Neural cell (in vitro differentiated cells): ENCODE results near the gene POLDIP2. TPM values are rescaled to one million over a fixed set of nuclear protein-coding genes. Genes with fewer than 3 reads are reported as not detected.
"Not testable (repeated sequence)": the region's sequence is repeated elsewhere in the genome, so short reads cannot be mapped to it uniquely, and the experiment has no call there.

Experiments used
- H2AFZ ChIP-seq: fragments of 200-600, 300-800 bp; sonication (generic), shearing (Covaris generic); 2 replicates; pipeline ENCODE4 v1.6.0; 2014; ENCODE audit warnings: low read depth, mild to moderate bottlenecking, antibody characterized with exemption, low read length, moderate library complexity
- H3F3A ChIP-seq: fragments of 200-600 bp; shearing (Covaris generic); 2 replicates; pipeline ENCODE4 v1.6.1; 2016; ENCODE audit warnings: mild to moderate bottlenecking, moderate library complexity, mixed read lengths, antibody characterized with exemption, low read length; ENCODE audit not compliant: insufficient read depth, poor library complexity, severe bottlenecking
- H3K27ac ChIP-seq: fragments of 200-600, 300-800 bp; sonication (generic), shearing (Covaris generic); 2 replicates; pipeline ENCODE4 v1.5.1; 2014; ENCODE audit warnings: mild to moderate bottlenecking, low read length, moderate library complexity
- H3K27me3 ChIP-seq: fragments of 300-800, 200-600 bp; sonication (generic), shearing (Covaris generic); 2 replicates; pipeline ENCODE4 v1.6.0; 2014; ENCODE audit warnings: mild to moderate bottlenecking, low read depth, low read length, moderate library complexity; ENCODE audit not compliant: insufficient read depth
- H3K36me3 ChIP-seq: fragments of 300-800, 200-600 bp; sonication (generic), shearing (Covaris generic); 2 replicates; pipeline ENCODE4 v1.5.1; 2014; ENCODE audit warnings: mild to moderate bottlenecking, antibody characterized with exemption, low read length, moderate library complexity; ENCODE audit not compliant: insufficient read depth
- H3K4me2 ChIP-seq: fragments of 300-800, 200-600 bp; sonication (generic), shearing (Covaris generic); 2 replicates; pipeline ENCODE4 v1.6.0; 2014; ENCODE audit warnings: mild to moderate bottlenecking, low read length
- H3K4me3 ChIP-seq: fragments of 300-800, 200-600 bp; sonication (generic), shearing (Covaris generic); 2 replicates; pipeline ENCODE4 v1.5.1; 2014; ENCODE audit warnings: mild to moderate bottlenecking, low read length, moderate library complexity
- H3K79me2 ChIP-seq: fragments of 200-600 bp; shearing (Covaris generic); replicated peaks from 2 replicates; pipeline ENCODE4 v1.6.0; 2014; ENCODE audit warnings: mild to moderate bottlenecking, low read length, moderate library complexity; ENCODE audit not compliant: insufficient read depth
- H3K9ac ChIP-seq: fragments of 300-800, 200-600 bp; sonication (generic), shearing (Covaris generic); 2 replicates; pipeline ENCODE4 v1.6.1; 2016; ENCODE audit warnings: mild to moderate bottlenecking, low read length, mixed read lengths
- H3K9me2 ChIP-seq: fragments of 200-600 bp; shearing (Covaris generic); 2 replicates; pipeline ENCODE4 v1.6.1; 2016; ENCODE audit warnings: mild to moderate bottlenecking, low read length, mixed read lengths; ENCODE audit not compliant: insufficient read depth
- H3K9me3 ChIP-seq: fragments of 200-600, 300-800 bp; sonication (generic), shearing (Covaris generic); 2 replicates; pipeline ENCODE4 v1.6.1; 2016; ENCODE audit warnings: mild to moderate bottlenecking, mixed run types, low read length, moderate library complexity, mixed read lengths
- H4K20me1 ChIP-seq: fragments of 200-600 bp; shearing (Covaris generic); 2 replicates; pipeline ENCODE4 v1.6.1; 2016; ENCODE audit warnings: mild to moderate bottlenecking, mixed run types; ENCODE audit not compliant: insufficient read depth
- EP300 ChIP-seq: fragments of 450-650 bp; conservative IDR thresholded peaks from 2 replicates; pipeline ENCODE4 v1.6.1; 2014; ENCODE audit warnings: antibody characterized with exemption, mild to moderate bottlenecking, moderate library complexity; ENCODE audit not compliant: poor library complexity, severe bottlenecking
- EZH2 ChIP-seq: fragments of 200-600, 300-800 bp; shearing (Covaris generic), sonication (generic); IDR thresholded peaks from 2 replicates; pipeline ENCODE4 v1.6.1; 2014; ENCODE audit warnings: antibody characterized with exemption, low read length, borderline replicate concordance, mild to moderate bottlenecking; ENCODE audit not compliant: insufficient read depth, poor library complexity, severe bottlenecking
- MXI1 ChIP-seq: fragments of 450-650 bp; conservative IDR thresholded peaks from 2 replicates; pipeline ENCODE4 v1.6.1; 2014; ENCODE audit warnings: antibody characterized with exemption, mild to moderate bottlenecking; ENCODE audit not compliant: poor library complexity, severe bottlenecking
- POLR2AphosphoS5 ChIP-seq: IDR thresholded peaks from 2 replicates; pipeline ENCODE4 v1.6.1; 2012
- RAD21 ChIP-seq: fragments of 450-650 bp; conservative IDR thresholded peaks from 2 replicates; pipeline ENCODE4 v1.6.1; 2014; ENCODE audit warnings: antibody characterized with exemption, mild to moderate bottlenecking, moderate library complexity
- SMC3 ChIP-seq: fragments of 450-650 bp; conservative IDR thresholded peaks from 2 replicates; pipeline ENCODE4 v1.6.1; 2014; ENCODE audit warnings: antibody characterized with exemption, mild to moderate bottlenecking, moderate library complexity; ENCODE audit not compliant: poor library complexity
- TAF1 ChIP-seq: IDR thresholded peaks from 2 replicates; pipeline ENCODE4 v1.6.1; 2012; ENCODE audit warnings: low read depth
- polyA plus RNA-seq: library from polyadenylated mRNA; depleted of rRNA; stranded (reverse); fragments of >200 nt; gene quantifications from 2 replicates; pipeline ENCODE4 v1.2.3, GENCODE V29; 2014
- TF ChIP-seq, protein P1 (sequence below): IDR thresholded peaks from 2 replicates; pipeline ENCODE4 v1.6.1; 2012; ENCODE audit warnings: borderline replicate concordance
- TF ChIP-seq, protein P2 (sequence below): fragments of 450-650 bp; IDR thresholded peaks from 2 replicates; pipeline ENCODE4 v1.5.1; 2014; ENCODE audit warnings: antibody characterized with exemption, mild to moderate bottlenecking, moderate library complexity; ENCODE audit not compliant: poor library complexity, severe bottlenecking

Gene POLDIP2
- polyA plus RNA-seq, 1 donor from 2014 or later: 75.4 TPM

DNA sequence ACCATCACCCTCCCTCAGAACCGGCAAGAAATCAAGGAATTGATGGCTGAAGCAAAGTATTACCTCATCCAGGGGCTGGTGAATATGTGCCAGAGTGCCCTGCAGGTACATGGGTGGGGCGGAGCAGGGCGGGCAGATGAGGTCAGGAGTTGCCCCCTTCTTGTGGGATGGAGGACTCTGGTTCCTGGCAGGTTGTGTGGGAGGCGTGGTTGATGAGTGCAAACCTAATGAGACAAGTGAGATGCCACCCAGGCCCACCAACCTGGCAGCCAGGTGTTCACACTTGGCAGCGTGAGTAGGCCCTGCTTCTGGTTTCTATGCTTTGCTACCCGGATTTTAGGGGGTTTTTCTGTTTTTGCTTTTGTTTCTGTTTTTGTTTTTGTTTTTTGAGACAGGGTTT lies 17.0 kb downstream of the POLDIP2 start:
- H3F3A ChIP-seq: no peaks in the 10 kb centered on the region
- no peak overlapping the region for H3K4me3 ChIP-seq
- H3K9ac ChIP-seq: no peak overlapping the region
- no peak overlapping the region for H3K27ac ChIP-seq
- H4K20me1 ChIP-seq: no peaks in the 10 kb centered on the region
- TF ChIP-seq SMC3 (no peak), RAD21 (no peak), MXI1 (no peak), TAF1 (no peak), EZH2 (no peak), EP300 (no peak), POLR2AphosphoS5 (no peak)
- TF ChIP-seq, protein P1, sequence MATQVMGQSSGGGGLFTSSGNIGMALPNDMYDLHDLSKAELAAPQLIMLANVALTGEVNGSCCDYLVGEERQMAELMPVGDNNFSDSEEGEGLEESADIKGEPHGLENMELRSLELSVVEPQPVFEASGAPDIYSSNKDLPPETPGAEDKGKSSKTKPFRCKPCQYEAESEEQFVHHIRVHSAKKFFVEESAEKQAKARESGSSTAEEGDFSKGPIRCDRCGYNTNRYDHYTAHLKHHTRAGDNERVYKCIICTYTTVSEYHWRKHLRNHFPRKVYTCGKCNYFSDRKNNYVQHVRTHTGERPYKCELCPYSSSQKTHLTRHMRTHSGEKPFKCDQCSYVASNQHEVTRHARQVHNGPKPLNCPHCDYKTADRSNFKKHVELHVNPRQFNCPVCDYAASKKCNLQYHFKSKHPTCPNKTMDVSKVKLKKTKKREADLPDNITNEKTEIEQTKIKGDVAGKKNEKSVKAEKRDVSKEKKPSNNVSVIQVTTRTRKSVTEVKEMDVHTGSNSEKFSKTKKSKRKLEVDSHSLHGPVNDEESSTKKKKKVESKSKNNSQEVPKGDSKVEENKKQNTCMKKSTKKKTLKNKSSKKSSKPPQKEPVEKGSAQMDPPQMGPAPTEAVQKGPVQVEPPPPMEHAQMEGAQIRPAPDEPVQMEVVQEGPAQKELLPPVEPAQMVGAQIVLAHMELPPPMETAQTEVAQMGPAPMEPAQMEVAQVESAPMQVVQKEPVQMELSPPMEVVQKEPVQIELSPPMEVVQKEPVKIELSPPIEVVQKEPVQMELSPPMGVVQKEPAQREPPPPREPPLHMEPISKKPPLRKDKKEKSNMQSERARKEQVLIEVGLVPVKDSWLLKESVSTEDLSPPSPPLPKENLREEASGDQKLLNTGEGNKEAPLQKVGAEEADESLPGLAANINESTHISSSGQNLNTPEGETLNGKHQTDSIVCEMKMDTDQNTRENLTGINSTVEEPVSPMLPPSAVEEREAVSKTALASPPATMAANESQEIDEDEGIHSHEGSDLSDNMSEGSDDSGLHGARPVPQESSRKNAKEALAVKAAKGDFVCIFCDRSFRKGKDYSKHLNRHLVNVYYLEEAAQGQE: no peak
- TF ChIP-seq, protein P2, sequence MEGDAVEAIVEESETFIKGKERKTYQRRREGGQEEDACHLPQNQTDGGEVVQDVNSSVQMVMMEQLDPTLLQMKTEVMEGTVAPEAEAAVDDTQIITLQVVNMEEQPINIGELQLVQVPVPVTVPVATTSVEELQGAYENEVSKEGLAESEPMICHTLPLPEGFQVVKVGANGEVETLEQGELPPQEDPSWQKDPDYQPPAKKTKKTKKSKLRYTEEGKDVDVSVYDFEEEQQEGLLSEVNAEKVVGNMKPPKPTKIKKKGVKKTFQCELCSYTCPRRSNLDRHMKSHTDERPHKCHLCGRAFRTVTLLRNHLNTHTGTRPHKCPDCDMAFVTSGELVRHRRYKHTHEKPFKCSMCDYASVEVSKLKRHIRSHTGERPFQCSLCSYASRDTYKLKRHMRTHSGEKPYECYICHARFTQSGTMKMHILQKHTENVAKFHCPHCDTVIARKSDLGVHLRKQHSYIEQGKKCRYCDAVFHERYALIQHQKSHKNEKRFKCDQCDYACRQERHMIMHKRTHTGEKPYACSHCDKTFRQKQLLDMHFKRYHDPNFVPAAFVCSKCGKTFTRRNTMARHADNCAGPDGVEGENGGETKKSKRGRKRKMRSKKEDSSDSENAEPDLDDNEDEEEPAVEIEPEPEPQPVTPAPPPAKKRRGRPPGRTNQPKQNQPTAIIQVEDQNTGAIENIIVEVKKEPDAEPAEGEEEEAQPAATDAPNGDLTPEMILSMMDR: no peak
- no peaks in the 10 kb centered on the region for H3K9me3 ChIP-seq
- H3K79me2 ChIP-seq: peaks cover 27% of the 10 kb centered on the region
- no peak overlapping the region for H3K4me2 ChIP-seq
- H2AFZ ChIP-seq: no peak overlapping the region
- H3K27me3 ChIP-seq: no peaks in the 10 kb centered on the region
- H3K36me3 ChIP-seq: peaks cover 6% of the 10 kb centered on the region
- no peaks in the 10 kb centered on the region for H3K9me2 ChIP-seq

DNA sequence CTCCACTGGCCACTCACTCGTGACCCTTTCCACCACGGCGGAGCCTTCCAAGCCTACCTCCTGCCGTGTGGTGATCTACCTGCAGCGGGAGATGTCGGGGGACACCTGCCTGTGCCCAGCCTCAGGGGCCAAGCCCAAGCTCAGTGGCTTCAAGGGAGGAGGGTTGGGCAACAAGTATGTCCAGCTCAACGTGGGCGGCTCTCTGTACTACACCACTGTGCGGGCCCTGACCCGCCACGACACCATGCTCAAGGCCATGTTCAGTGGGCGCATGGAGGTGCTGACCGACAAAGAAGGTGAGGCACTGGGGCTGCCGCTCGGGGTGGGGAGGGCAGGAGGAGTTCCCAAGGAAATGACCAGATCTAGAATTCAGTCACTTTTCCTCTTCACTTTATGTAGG lies 17.9 kb downstream of the POLDIP2 start:
- no peaks in the 10 kb centered on the region for H3K9me3 ChIP-seq
- H3K79me2 ChIP-seq: peaks cover 30% of the 10 kb centered on the region
- no peak overlapping the region for H3K4me2 ChIP-seq
- no peak for TF ChIP-seq POLR2AphosphoS5
- H3K27ac ChIP-seq: no peak overlapping the region
- peaks cover 2% of the 10 kb centered on the region for H3K36me3 ChIP-seq
- H3K4me3 ChIP-seq: no peak overlapping the region
- no peaks in the 10 kb centered on the region for H3F3A ChIP-seq
- H3K9me2 ChIP-seq: no peaks in the 10 kb centered on the region
- no peaks in the 10 kb centered on the region for H4K20me1 ChIP-seq
- no peak overlapping the region for H2AFZ ChIP-seq
- H3K9ac ChIP-seq: no peak overlapping the region
- no peaks in the 10 kb centered on the region for H3K27me3 ChIP-seq

DNA sequence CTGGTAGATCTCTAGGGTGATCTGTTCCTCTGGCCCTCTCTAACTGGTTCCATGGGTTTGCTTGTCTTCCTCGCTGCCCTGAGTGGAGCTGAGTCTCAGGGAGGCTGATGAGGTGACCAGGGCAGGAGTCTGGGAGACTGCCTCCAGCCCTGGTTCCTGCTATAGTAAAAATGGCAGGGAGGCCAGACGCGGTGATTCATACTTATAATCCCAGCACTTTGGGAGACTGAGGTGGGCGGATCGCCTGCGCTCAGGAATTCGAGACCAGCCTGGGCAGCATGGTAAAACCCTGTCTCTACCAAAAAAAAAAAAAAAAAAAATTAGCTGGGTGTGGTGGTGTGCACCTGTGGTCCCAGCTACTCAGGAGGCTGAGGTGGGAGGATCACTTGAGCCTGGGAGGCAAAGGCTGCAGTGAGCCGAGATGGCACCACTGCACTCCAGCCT lies 18.5 kb downstream of the POLDIP2 start:
- not testable (repeated sequence) for H3K4me2 ChIP-seq, H2AFZ ChIP-seq, H3K4me3 ChIP-seq, H3K36me3 ChIP-seq, H3K9me2 ChIP-seq, H3K27me3 ChIP-seq, H3F3A ChIP-seq, H3K9me3 ChIP-seq, H4K20me1 ChIP-seq, H3K27ac ChIP-seq, H3K9ac ChIP-seq
- H3K79me2 ChIP-seq: peaks cover 37% of the 10 kb centered on the region
